NCI-H1930 (cell line): ENCODE measurements around the gene ACOX1.

Experiments used
- DNase-seq, 2 experiments: peaks; one replicate each; lab custom pipeline; 2025; lab: John Stamatoyannopoulos, UW

The ACOX1 gene

DNA sequence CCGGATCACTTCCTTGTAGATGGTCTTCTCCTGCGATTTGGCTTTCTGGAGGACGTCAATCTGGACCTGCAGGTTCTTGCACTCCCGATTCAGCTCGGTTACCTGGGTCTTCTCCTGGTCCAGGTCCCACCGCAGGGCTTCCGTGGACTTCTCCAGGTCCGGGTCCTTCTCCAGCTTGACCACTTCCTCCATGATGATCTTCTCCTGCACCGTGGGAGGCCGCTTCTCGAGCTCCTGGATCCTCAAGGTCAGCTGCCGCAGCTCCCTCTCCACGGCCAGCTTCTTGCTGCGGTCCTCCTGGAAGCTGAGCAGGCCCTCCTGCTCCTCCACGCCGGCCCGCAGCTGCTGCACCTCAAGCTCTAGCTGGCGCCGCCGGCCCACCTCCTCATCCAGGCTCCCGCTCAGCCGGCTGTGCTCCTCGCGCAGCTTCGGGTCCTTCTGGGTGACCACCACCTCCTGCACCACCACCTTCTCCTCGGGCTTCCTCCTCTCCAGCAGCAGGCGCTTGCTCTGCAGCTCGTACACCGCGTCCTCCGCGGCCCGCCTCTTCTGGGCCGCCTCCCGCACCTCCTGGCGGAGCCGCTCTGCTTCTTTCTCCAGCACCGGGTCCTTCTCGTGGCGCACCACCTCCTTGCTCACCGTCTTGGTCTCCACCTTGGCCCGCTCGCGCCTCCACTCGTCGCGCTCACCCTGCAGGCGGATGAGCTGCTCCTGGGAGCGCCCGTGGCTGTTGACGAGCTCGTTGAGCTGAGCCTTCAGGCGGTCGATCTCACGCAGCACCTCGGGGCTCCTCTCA is 29.9 kb upstream of the ACOX1 start:
- no peak for DNase-seq

DNA sequence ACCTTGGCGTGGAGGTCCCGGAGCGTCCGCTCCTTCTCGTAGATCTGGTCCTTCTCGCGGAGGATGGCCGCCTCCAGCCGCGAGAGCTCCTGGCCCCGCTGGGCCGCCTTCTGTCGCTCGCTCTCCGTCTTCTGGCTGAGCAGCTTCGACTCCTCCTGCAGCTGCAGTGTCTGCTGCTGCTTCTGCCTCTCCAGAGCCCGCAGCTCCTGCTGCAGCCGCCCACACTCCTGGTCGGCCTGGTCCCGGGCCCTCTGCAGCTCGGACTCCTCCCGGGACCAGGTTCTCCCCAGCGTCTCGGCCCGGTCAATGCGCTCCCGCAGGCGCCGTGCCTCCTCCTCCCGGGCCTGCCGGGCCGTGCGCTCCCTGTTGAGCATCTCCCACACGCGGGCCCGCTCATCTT is 29.2 kb upstream of the ACOX1 start:
- no peak for DNase-seq

- no peak for DNase-seq
Observed at GRCh38 chr17:76007850-76008165, 28.8 kb upstream of the ACOX1 start.

DNA sequence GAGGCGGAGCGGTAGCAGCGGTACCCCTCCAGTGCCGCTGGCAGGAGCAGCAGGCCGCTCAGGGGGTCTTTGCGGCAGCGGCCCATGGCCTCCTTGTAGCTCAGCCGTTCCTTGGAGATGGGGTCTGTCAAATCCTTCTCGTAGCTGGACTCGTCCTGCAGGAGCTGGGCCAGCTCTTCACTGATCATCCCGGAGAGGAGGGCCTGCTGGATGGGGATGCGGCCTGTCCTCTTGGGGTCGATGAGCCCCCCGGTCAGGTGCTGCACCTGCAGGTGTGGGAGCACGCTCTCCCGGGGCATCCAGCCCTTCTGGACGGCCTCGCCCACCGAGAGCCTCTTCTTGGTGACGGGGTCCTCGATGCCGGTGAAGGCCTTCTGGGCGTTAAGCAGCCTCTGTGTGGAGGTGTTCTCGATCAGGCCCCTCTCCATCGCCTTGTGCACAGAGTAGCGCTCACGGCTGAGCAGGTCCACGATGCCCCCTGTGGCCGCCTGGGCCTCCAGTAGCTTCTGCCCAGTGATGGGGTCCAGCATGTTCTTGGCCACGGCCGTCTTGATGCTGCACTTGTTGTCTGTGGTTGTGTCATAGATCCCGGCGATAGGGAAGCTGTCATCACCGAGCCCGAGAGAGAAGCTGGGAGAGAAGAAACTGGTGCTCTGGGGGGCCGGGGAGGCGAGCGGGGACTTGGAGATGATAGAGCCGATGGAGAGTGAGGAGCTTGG is 28.3 kb upstream of the ACOX1 start:
- DNase-seq, result no peak

- DNase-seq, result peak; percentile 51 to 86
Observed at GRCh38 chr17:76005263-76006149, 26.5 kb upstream of the ACOX1 start.

DNA sequence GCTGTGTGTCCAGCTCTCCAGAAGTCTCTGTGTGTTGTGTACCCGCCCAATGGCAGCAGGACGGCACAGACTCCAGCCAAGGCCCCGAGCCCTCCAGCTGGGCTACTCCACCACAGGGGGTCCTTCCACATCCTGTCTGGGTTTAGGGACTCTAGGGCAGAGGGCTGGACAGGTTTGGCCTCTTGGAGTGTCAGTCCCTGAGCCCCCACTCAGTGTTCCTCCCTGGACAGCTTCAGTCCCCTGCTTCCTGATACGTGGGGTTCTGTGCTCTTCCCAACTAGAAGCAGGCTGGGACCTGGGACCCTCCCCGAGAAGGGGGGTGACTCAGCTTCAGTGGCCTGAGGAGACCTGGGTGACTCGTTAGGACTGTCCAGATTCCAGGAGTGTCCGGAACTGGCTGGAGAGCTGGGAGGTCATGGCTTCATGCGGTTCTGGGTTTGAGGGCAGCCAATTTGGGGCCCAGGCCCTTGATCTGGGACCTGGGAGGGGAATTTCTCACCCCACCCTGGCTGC is 25.8 kb upstream of the ACOX1 start:
- no peak for DNase-seq

DNA sequence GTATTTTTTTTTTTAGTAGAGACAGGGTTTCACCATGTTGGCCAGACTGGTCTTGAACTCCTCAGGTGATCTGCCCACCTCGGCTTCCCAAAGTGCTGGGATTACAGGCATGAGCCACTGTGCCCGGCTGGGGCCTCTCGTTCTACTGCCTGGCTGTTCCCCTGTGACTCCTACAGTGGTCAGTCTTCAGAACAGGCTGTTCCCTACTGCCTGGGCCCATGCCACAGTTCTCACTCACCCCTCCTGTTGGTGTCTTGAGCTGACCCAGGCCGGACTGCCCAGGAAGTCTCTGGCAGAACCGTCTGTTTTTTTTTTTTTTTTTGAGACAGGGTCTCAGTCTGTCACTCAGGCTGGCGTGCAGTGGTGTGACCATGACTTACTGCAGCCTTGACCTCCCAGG is 24.9 kb upstream of the ACOX1 start:
- DNase-seq, result no peak

GRCh38 chr17:76002100-76002499 is 23.1 kb upstream of the ACOX1 start:
- DNase-seq, result no peak

DNA sequence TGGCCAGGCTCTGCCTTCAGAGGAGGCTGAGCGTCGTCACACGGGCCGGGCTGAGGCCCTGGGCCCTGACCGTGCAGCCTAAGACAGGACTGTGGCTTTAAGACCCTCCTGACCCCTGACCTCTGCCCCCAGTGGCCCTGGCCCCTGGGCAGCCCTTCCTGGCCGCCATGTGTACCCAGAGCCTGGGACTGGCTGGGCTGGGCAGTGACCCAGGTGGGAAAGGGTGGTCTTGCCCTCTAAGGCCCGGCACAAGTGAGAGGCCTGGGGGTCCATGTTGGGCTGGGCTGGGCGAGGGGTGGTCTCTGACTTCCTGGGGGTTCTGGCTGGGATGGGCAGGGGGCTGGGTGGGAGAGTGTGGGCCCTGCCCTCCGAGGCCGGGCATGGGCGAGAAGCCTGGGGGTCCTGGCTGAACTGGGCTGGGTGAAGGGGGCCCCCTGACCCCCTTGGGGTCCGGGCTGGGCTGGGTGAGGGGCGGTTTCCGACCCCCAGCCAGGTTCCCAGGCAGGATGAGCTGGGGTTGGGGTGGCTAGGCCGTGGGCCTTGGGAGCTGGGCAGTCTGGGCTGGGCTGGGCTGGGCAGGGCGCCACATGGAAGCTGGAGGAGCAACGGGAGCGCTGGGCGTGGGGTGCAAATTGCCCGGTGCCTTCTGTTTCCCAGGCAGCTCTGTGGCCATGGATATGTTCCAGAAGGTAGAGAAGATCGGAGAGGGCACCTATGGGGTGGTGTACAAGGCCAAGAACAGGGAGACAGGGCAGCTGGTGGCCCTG is 22.0 kb upstream of the ACOX1 start, which contains the start of gene CDK3:
TSS of gene CDK3 (plus strand) at position 101 of the 767 bp plus-strand sequence. CDS start at position 672, 571 bp downstream.
- DNase-seq, result no peak

DNA sequence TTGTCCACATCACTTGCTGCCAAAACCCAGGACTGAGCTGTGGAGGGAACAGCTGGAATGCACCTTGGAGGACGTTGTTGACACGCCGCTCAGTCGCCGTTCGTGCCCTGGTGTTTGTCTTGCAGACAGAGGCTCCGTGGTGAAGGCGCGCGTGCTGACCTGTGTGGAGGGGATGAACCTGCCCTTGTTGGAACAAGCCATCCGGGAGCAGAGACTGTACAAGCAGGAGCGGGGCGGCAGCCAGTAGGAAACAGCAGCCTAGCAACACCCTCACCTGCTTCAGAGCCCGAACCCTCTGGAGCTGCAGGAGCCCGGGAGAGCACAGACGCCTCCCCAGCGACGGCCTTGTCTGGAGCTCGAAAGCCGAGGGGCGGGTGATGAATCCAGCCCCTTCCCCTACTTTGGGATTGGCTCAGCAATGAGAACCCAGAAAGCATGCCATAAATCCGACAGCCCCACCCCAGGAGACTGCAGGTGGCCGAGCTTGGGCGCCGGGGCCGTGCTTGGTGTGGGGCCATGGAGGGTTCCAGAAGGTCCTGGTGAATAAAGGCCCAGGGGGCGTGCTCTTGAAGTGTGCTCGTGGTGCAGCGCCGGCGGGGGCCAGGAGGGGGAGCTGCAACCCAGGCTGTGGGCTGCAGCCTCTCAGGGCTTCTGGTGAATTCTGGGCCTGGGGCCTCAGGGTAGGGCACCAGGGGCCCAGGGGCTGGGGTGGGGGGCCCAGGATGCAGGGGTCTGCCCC is 21.2 kb upstream of the ACOX1 start:
- peak; percentile 54 to 71 for DNase-seq

- DNase-seq, result no peak
Observed at GRCh38 chr17:75998327-75998795, 19.4 kb upstream of the ACOX1 start.

DNA sequence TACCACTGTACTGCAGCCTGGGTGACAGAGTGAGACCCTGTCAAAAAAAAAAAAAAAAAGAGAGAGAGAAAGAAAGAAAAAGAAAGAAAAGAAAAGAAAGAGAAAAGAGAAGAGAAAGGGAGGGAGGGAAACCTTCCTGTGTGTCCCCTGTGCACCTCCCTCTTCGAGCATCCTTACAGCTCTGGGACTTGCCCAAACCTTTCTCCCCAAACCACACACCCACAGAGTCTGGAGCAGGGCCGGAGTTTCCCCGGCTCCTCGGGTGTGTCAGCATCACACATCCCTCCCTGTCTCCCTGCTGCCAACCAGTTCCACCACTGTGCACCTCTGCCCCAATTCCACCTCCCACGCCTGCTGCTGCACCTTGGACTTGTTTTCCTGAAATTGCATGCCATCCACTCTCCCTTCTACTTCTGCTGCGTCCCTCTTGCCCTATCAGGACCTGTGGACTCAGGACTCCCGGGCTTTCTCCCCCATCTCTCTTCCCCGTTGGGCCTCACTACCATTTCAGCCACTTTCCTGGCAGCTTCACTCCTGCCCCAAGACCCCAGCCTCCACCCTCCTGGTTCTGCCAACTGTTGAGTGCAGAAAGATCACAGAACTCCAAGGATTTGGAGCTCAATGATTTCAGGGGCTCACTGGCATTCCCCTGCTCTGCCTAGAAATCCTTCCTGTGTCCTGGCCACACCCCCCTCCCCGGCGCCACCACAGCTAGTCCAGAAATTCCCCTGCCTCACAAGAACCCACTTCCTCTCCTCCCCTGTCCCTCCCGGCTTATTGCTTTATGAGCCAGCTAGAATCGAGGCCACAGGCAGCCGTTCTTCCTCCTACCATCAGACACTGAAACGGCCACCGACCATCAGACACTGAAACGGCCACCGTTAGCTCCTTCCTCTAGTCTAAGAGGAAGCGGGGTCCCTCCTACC is 18.0 kb upstream of the ACOX1 start:
- no peak for DNase-seq

DNA sequence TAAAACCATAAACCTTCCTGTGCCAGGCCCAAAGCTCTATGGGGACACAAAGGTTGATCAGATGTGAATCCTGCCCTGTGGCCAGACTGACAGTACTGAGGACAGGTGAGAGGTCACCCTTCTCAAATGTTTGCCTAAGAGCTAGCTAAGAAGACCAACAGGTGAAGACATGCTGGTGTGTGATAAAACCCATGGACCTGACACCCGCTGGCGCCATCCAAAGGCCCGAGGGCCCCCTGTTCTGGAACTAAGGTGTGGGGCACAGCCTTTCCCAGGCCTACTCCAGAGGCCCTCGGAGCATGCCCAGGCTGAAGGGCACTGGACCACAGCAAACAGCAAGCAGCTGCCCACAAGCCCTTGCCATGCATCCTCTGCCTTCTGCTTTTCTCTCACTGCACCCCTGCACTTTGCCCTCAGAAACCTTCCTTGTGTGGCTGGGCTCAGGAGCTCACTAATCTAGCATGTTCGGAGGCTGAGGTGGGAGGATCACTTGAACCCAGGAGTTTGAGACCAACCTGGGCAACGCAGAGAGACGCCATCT is 16.5 kb upstream of the ACOX1 start:
- DNase-seq, result no peak

- DNase-seq, result no peak
Observed at GRCh38 chr17:75994802-75995370, 15.9 kb upstream of the ACOX1 start.

DNA sequence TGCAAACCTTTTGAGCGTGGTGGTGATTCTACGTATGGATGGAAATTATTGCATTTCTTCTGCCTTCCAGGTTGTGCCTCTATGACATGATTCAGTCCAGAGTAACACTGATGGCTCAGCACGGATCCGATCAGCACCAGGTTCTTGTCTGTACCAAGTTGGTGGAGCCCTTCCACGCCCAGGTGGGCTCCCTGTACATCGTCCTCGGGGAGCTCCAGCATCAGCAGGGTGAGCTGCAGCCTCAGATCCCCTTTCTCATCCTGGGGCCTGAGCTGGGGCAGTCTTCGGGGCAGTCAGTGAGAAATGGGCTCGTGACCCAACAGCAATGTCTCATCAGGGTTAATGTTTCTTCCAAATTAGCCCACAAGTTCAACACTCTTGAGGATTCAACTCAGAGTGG is 12.4 kb upstream of the ACOX1 start:
- DNase-seq, result no peak

- DNase-seq, result no peak
Observed at GRCh38 chr17:75987041-75987440, 8.1 kb upstream of the ACOX1 start.

GRCh38 chr17:75985986-75986385 is 7.0 kb upstream of the ACOX1 start:
- DNase-seq, result no peak

- no peak for DNase-seq
Observed at GRCh38 chr17:75983501-75984181, 4.7 kb upstream of the ACOX1 start.
